ENCODE data around the gene SCMH1.
"Not testable (repeated sequence)": the region's sequence is repeated elsewhere in the genome, so short reads cannot be mapped to it uniquely, and the experiment has no call there.

Gene SCMH1

DNA sequence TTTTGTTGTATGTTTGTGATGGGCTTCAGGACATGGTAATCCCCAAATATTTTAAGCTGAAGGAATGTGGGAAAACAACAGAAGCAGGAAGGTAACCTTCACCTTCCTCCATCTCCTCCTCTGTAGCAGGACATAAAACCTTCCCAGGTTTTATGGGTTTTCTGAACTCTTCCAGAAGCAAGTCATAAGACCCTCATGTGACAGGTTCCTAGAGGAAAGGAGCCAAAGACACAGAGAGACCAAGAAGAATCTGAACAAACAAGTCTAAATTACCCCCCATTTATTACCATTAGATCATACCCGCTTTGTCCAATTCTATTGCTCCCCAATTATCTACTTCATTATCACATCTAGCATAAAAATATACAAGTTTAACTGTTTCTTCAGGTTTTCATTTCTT is 28.8 kb downstream of the SCMH1 start:
- no peak for DNase-seq (ENCODE audit: low spot score)
- TF ChIP-seq, protein P1, sequence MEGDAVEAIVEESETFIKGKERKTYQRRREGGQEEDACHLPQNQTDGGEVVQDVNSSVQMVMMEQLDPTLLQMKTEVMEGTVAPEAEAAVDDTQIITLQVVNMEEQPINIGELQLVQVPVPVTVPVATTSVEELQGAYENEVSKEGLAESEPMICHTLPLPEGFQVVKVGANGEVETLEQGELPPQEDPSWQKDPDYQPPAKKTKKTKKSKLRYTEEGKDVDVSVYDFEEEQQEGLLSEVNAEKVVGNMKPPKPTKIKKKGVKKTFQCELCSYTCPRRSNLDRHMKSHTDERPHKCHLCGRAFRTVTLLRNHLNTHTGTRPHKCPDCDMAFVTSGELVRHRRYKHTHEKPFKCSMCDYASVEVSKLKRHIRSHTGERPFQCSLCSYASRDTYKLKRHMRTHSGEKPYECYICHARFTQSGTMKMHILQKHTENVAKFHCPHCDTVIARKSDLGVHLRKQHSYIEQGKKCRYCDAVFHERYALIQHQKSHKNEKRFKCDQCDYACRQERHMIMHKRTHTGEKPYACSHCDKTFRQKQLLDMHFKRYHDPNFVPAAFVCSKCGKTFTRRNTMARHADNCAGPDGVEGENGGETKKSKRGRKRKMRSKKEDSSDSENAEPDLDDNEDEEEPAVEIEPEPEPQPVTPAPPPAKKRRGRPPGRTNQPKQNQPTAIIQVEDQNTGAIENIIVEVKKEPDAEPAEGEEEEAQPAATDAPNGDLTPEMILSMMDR (IDR thresholded peaks at IDR 0.05; ENCODE audit: extremely low read depth, missing control alignments) = no peak

DNA sequence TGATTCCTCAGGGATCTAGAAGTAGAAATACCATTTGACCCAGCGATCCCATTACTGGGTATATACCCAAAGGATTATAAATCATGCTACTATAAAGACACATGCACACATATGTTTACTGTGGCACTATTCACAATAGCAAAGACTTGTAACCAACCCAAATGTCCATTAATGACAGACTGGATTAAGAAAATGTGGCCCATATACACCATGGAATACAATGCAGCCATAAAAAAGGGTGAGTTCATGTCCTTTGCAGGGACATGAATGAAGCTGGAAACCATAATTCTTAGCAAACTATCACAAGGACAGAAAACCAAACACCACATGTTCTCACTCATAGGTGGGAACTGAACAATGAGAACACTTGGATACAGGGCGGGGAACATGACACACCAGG is 30.5 kb downstream of the SCMH1 start:
- not testable (repeated sequence) for DNase-seq (ENCODE audit: low spot score)

DNA sequence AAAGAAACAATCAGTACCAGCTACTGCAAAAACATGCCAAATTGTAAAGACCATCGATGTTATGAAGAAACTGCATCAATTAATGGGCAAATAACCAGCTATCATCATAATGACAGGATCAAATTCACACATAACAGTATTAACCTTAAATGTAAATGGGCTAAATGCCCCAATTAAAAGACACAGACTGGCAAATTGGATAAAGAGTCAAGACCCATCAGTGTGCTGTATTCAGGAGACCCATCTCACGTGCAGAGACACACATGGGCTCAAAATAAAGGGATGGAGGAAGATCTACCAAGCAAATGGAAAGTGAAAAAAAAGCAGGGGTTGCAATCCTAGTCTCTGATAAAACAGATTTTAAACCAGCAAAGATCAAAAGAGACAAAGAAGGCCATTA is 35.1 kb downstream of the SCMH1 start:
- DNase-seq (ENCODE audit: low spot score) = not testable (repeated sequence)

DNA sequence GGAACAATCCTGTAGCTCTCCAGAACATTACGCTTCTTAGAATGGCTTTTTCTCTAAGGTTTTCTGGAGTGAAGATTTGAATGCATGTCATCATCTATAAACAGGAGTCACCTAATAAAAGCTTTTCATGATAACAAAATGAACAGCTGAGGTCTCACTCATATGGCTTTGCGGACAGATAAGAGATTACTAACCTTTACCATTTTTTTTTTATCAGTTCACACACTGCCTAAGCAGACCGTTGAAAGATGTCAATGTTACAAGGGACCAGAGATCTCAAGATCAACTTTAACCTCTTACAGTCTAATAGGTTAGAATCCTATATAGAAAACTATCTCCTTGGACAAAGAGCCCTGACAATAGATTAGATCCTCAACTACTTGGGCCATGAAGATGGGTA is 41.4 kb downstream of the SCMH1 start:
- no peak for DNase-seq (ENCODE audit: low spot score)
- TF ChIP-seq, protein P1 (IDR thresholded peaks at IDR 0.05; ENCODE audit: extremely low read depth, missing control alignments) = no peak

DNA sequence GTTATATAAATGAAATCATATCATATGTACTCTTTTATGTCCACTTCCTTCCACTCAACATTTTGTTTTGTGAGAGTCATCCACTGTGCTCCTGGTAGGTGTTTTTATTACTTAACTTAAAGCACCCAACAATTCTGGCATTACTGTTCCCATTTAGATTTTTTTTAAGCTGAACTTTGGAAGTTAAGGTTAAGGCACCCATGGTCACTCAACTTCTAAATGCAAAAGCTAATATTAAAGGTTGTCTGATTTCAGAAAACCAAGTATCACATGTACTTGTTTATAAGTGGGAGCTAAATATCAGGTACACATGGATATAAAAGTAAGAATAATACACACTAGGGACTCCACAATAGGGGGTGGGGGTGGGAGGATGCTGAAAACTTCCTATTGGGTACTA is 42.7 kb downstream of the SCMH1 start:
- DNase-seq (ENCODE audit: low spot score) = no peak
- TF ChIP-seq, protein P1 (IDR thresholded peaks at IDR 0.05; ENCODE audit: extremely low read depth, missing control alignments) = no peak

DNA sequence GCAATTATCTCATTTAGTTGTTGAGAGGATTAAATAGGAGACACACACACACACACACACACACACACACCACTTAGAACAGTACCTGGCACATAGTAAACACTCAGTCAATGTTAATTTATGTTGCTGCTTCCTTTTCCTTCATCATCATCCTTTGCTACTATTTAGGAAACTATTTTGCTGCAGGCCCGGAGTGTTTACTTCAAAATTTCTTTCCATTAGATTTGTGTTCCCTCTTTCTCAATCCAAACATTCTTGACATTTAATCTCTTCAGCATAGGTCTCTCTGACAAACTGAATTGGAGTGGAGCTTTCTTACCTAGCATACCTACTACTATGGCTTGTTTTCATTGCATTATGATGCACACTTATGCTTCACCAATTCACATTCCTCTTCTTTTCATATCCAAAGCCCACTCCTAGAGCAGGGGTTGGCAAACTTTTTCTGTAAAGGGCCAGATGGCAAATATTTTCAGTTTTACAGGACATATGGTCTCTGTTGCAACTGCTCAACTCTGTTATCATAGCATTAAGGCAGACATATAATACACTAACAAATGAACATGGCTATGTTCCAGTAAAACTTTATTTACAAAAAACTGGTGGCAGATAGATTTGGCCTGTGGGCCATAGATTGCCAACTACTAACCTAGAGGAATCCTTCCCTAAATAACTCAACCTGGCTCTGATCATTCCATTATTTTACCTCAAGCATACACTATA is 49.5 kb downstream of the SCMH1 start:
- no peak for DNase-seq (ENCODE audit: low spot score)
- TF ChIP-seq, protein P1 (IDR thresholded peaks at IDR 0.05; ENCODE audit: extremely low read depth, missing control alignments) = no peak

DNA sequence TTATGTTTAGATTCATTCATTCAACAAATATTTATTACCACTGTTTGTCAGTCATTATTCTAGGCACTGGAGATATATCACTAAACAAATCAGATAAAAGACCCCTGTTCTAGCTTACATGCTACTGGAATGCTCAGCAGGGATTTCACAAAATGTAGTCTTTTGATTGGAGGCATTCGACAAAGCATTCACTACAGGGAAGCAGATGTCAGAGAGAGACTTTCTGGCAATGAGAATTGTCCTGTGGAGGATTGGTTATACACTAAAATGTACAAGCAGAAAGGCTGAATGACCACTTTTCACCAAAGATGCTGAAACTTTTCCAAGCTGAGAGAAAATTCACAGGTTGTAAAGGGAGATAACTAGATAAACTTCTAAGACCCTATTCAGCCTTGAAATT is 57.7 kb downstream of the SCMH1 start:
- TF ChIP-seq, protein P1 (IDR thresholded peaks at IDR 0.05; ENCODE audit: extremely low read depth, missing control alignments) = no peak
- DNase-seq (ENCODE audit: low spot score) = no peak

DNA sequence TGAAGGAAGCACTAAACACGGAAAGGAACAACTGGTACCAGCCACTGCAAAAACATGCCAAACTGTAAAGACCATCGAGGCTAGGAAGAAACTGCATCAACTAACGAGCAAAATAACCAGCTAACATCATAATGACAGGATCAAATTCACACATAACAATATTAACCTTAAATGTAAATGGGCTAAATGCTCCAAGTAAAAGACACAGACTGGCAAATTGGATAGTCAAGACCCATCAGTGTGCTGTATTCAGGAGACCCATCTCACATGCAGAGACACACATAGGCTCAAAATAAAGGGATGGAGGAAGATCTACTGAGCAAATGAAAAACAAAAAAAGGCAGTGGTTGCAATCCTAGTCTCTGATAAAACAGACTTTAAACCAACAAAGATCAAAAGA is 63.9 kb downstream of the SCMH1 start:
- DNase-seq (ENCODE audit: low spot score) = not testable (repeated sequence)

DNA sequence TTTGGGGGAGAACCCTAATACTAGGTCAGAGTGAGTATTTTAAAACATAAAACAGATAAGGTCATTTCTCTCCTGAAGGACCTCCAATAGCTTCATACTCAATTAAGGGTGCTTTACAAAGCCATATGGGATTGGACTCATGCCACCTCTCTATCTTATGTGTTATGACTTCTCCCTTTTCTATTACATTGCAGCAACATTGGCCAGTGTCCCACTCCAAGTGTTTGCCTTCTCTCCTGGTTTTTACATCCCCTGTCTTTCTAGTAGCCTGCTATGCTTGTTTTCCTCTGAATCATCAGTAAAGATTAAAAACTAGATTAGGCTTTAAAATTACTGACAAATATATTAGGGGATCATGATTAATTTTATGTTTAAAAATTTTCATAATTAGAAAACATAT is 66.6 kb downstream of the SCMH1 start:
- DNase-seq (ENCODE audit: low spot score) = no peak
- TF ChIP-seq, protein P1 (IDR thresholded peaks at IDR 0.05; ENCODE audit: extremely low read depth, missing control alignments) = no peak
